ENCODE measurements around the gene KHDC4. TPM values are rescaled to one million over a fixed set of nuclear protein-coding genes. Genes with fewer than 3 reads are reported as not detected.

Gene KHDC4
- 84.8 and 97.1 TPM in 2 replicates for polyA plus RNA-seq
- 48.5 and 63.7 TPM in 2 replicates for polyA minus RNA-seq

- TF ChIP-seq POLR2AphosphoS5 (IDR thresholded peaks at IDR 0.05) (peak; percentile 100), RAD21 (conservative IDR thresholded peaks at IDR 0.05) (peak; percentile 54), EZH2 (IDR thresholded peaks at IDR 0.05; ENCODE audit: borderline replicate concordance, insufficient read depth, low read length, poor library complexity, severe bottlenecking) (no peak), CTCF (IDR thresholded peaks at IDR 0.05; ENCODE audit: poor library complexity, severe bottlenecking) (peak; percentile 55), SMC3 (conservative IDR thresholded peaks at IDR 0.05; ENCODE audit: poor library complexity) (peak; percentile 56), MXI1 (conservative IDR thresholded peaks at IDR 0.05; ENCODE audit: poor library complexity, severe bottlenecking) (peak; percentile 90), TAF1 (IDR thresholded peaks at IDR 0.05; ENCODE audit: low read depth) (no peak), REST (IDR thresholded peaks at IDR 0.05; ENCODE audit: borderline replicate concordance) (peak; percentile 92), EP300 (conservative IDR thresholded peaks at IDR 0.05; ENCODE audit: poor library complexity, severe bottlenecking) (peak; percentile 57)
- no peaks in the 10 kb centered on the region for H3F3A ChIP-seq (ENCODE audit: insufficient read depth, low read length, poor library complexity, severe bottlenecking)
Measured at GRCh38 chr1:155934097-155934935, at the start of gene KHDC4. Gene KHDC4, minus strand, starts transcription at chr1:155934413. Its CDS starts 40 bp downstream, at chr1:155934373.

GRCh38 chr1:155983191-155984024 lies 49.2 kb upstream of the KHDC4 start:
- H3K36me3 ChIP-seq (ENCODE audit: insufficient read depth, low read length): no peaks in the 10 kb centered on the region
- no peak for TF ChIP-seq SMC3 (conservative IDR thresholded peaks at IDR 0.05; ENCODE audit: poor library complexity)
- no peak for TF ChIP-seq EZH2 (IDR thresholded peaks at IDR 0.05; ENCODE audit: borderline replicate concordance, insufficient read depth, low read length, poor library complexity, severe bottlenecking)
- TF ChIP-seq POLR2AphosphoS5 (IDR thresholded peaks at IDR 0.05): no peak
- TF ChIP-seq CTCF (IDR thresholded peaks at IDR 0.05; ENCODE audit: poor library complexity, severe bottlenecking): no peak
- no peak for TF ChIP-seq EP300 (conservative IDR thresholded peaks at IDR 0.05; ENCODE audit: poor library complexity, severe bottlenecking)
- no peak for TF ChIP-seq TAF1 (IDR thresholded peaks at IDR 0.05; ENCODE audit: low read depth)
- no peak for TF ChIP-seq REST (IDR thresholded peaks at IDR 0.05; ENCODE audit: borderline replicate concordance)
- TF ChIP-seq MXI1 (conservative IDR thresholded peaks at IDR 0.05; ENCODE audit: poor library complexity, severe bottlenecking): no peak
- TF ChIP-seq RAD21 (conservative IDR thresholded peaks at IDR 0.05): no peak
- no peak overlapping the region for H2AFZ ChIP-seq (ENCODE audit: low read depth, low read length)
- H3K9ac ChIP-seq (ENCODE audit: low read length): no peak overlapping the region
- H3K9me3 ChIP-seq (ENCODE audit: low read length): no peaks in the 10 kb centered on the region
- H3K4me2 ChIP-seq (ENCODE audit: low read length): no peak overlapping the region
- H3K27ac ChIP-seq (ENCODE audit: low read length): no peak overlapping the region
- H4K20me1 ChIP-seq (ENCODE audit: insufficient read depth): no peaks in the 10 kb centered on the region
- H3F3A ChIP-seq (ENCODE audit: insufficient read depth, low read length, poor library complexity, severe bottlenecking): no peaks in the 10 kb centered on the region
- no peaks in the 10 kb centered on the region for H3K9me2 ChIP-seq (ENCODE audit: insufficient read depth, low read length)
- H3K79me2 ChIP-seq (replicated peaks; ENCODE audit: insufficient read depth, low read length): peaks cover 8% of the 10 kb centered on the region
- no peak overlapping the region for H3K4me3 ChIP-seq (ENCODE audit: low read length)
- no peaks in the 10 kb centered on the region for H3K27me3 ChIP-seq (ENCODE audit: insufficient read depth, low read depth, low read length)

More at GRCh38 chr1:155934097-155934935, at the start of gene KHDC4:
- Histone ChIP-seq H3K4me2 (ENCODE audit: low read length) (peak within 1 kb of the TSS; percentile 96), H2AFZ (ENCODE audit: low read depth, low read length) (peak within 1 kb of the TSS; percentile 70), H3K9me3 (ENCODE audit: low read length) (no peaks in the 10 kb centered on the region), H3K9ac (ENCODE audit: low read length) (peak within 1 kb of the TSS; percentile 94), H3K36me3 (ENCODE audit: insufficient read depth, low read length) (no peaks in the 10 kb centered on the region), H3K27me3 (ENCODE audit: insufficient read depth, low read depth, low read length) (no peaks in the 10 kb centered on the region), H3K79me2 (replicated peaks; ENCODE audit: insufficient read depth, low read length) (peaks cover 44% of the 10 kb centered on the region), H3K4me3 (ENCODE audit: low read length) (peak within 1 kb of the TSS; percentile 72), H3K9me2 (ENCODE audit: insufficient read depth, low read length) (no peaks in the 10 kb centered on the region), H3K27ac (ENCODE audit: low read length) (peak within 1 kb of the TSS; percentile 93), H4K20me1 (ENCODE audit: insufficient read depth) (no peaks in the 10 kb centered on the region)

All from neural cell (in vitro differentiated cells).